Karpas-422 (cell line): Measurements from ENCODE around the gene VASN. TPM values are rescaled to one million over a fixed set of nuclear protein-coding genes. Genes with fewer than 3 reads are reported as not detected.

Experiments used
- DNase-seq: peaks from one replicate; pipeline ENCODE4 v3.0.0-alpha.2; 2015
- H2AFZ ChIP-seq: fragments of 200-600 bp; sonication (generic); 2 replicates; pipeline ENCODE4 v1.6.1; 2014; ENCODE audit warnings: antibody characterized with exemption, low read length, mixed read lengths
- H3K27ac ChIP-seq: fragments of 200-600 bp; sonication (generic); 2 replicates; pipeline ENCODE4 v1.5.1; 2014; ENCODE audit warnings: mild to moderate bottlenecking, low read length, moderate library complexity
- H3K27me3 ChIP-seq: fragments of 200-600 bp; sonication (generic); 2 replicates; pipeline ENCODE4 v1.6.1; 2014; ENCODE audit warnings: low read length, mixed read lengths
- H3K36me3 ChIP-seq: fragments of 200-600 bp; sonication (generic); 2 replicates; pipeline ENCODE4 v1.6.1; 2014; ENCODE audit warnings: low read length, mixed read lengths; ENCODE audit not compliant: insufficient read depth
- H3K4me1 ChIP-seq: fragments of 200-600 bp; sonication (generic); 2 replicates; pipeline ENCODE4 v1.6.1; 2014; ENCODE audit warnings: mild to moderate bottlenecking, low read length, mixed read lengths
- H3K4me2 ChIP-seq: fragments of 200-600 bp; sonication (generic); 2 replicates; pipeline ENCODE4 v1.6.1; 2014; ENCODE audit warnings: low read length, low read depth, mild to moderate bottlenecking; ENCODE audit not compliant: poor library complexity, severe bottlenecking
- H3K4me3 ChIP-seq: fragments of 200-600 bp; sonication (generic); 2 replicates; pipeline ENCODE4 v1.5.1; 2014; ENCODE audit warnings: mild to moderate bottlenecking, antibody characterized with exemption, low read length, mixed read lengths
- H3K79me2 ChIP-seq: fragments of 200-600 bp; sonication (generic); 2 replicates; pipeline ENCODE4 v1.6.1; 2014; ENCODE audit warnings: mild to moderate bottlenecking, low read length, mixed read lengths
- H3K9ac ChIP-seq: fragments of 200-600 bp; sonication (generic); 2 replicates; pipeline ENCODE4 v1.6.0; 2014; ENCODE audit warnings: low read length
- H3K9me2 ChIP-seq: fragments of 200-600 bp; sonication (generic), shearing (Covaris generic); replicated peaks from 2 replicates; pipeline ENCODE4 v1.6.0; 2014; ENCODE audit warnings: mild to moderate bottlenecking, low read length, moderate library complexity; ENCODE audit not compliant: insufficient read depth
- H3K9me3 ChIP-seq: fragments of 300-700, 200-600 bp; sonication (generic); 2 replicates; pipeline ENCODE4 v1.6.1; 2014; ENCODE audit warnings: low read length, mixed read lengths
- H4K20me1 ChIP-seq: fragments of 200-600 bp; sonication (generic); 2 replicates; pipeline ENCODE4 v1.6.1; 2014; ENCODE audit warnings: mild to moderate bottlenecking, antibody characterized with exemption, low read length, low read depth; ENCODE audit not compliant: insufficient read depth
- total RNA-seq: library from RNA; depleted of rRNA; stranded (reverse); fragments of >200 nt; shearing (Covaris generic); gene quantifications from 2 replicates; pipeline ENCODE4 v1.2.3, GENCODE V29; 2014; ENCODE audit warnings: low replicate concordance

Gene VASN
- total RNA-seq, 1 experiment from 2014 or later: 4.1 TPM

DNA sequence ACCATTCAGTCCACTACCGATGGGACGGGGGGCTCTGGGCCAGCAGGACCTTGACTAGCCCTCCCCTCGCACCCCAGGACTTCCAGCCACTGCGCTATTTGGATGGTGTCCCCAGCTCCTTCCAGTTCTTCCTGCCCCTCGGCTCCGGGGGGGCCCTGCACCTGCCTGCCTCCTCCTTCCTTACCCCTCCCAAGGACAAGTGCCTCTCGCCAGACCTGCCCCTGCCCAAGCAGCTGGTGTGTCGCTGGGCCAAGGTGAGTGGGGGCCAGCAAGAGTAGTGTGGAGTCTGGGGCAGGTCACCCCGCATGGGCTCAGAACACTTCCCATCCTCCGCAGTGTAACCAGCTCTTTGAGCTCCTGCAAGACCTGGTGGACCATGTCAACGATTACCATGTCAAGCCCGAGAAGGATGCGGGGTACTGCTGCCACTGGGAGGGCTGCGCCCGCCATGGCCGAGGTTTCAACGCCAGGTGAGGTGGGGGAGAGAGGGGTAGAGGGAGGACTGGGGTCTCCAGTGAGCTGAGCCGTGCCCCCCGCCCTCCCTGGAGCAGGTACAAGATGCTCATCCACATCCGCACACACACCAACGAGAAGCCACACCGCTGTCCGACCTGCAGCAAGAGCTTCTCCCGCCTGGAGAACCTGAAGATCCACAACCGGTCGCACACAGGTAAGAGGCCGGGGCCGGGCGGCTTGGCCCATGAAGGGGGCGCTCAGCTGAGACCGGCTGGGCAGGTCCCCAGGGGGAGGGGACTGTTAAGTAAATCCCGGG lies 36.7 kb upstream of the VASN start:
- Histone ChIP-seq H3K4me1 (no peaks in the 10 kb centered on the region), H3K36me3 (no peaks in the 10 kb centered on the region; the same call in 1 of the 2 replicates), H3K79me2 (no peaks in the 10 kb centered on the region), H2AFZ (no peak overlapping the region), H4K20me1 (peaks cover 10% of the 10 kb centered on the region; the same call in 1 of the 2 replicates), H3K9ac (no peak overlapping the region), H3K4me2 (no peak overlapping the region), H3K27ac (no peak overlapping the region), H3K27me3 (no peaks in the 10 kb centered on the region), H3K9me3 (no peaks in the 10 kb centered on the region), H3K9me2 (no peaks in the 10 kb centered on the region), H3K4me3 (no peak overlapping the region)
- DNase-seq: no peak

DNA sequence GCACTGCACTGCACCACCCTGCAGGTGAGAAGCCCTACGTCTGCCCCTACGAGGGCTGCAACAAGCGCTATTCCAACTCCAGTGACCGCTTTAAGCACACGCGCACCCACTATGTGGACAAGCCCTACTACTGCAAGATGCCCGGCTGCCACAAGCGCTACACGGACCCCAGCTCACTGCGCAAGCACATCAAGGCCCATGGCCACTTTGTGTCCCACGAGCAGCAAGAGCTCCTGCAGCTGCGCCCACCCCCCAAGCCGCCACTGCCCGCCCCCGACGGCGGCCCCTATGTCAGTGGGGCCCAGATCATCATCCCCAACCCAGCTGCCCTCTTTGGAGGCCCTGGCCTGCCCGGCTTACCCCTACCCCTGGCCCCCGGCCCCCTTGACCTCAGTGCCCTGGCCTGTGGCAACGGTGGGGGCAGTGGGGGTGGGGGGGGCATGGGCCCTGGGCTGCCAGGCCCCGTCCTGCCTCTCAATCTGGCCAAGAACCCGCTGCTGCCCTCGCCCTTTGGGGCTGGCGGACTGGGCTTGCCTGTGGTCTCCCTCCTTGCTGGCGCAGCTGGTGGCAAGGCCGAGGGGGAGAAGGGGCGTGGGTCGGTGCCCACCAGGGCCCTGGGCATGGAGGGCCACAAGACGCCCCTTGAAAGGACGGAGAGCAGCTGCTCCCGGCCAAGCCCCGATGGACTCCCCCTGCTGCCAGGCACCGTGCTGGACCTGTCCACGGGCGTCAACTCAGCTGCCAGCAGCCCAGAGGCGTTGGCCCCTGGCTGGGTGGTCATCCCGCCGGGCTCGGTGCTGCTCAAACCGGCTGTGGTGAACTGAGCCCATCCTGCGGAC lies 34.7 kb upstream of the VASN start:
- Histone ChIP-seq H2AFZ (no peak overlapping the region), H3K4me3 (no peak overlapping the region), H3K9me3 (no peaks in the 10 kb centered on the region), H3K9ac (no peak overlapping the region), H3K27ac (no peak overlapping the region), H3K4me1 (no peaks in the 10 kb centered on the region), H3K9me2 (no peaks in the 10 kb centered on the region), H3K79me2 (no peaks in the 10 kb centered on the region), H3K4me2 (no peak overlapping the region), H3K36me3 (no peaks in the 10 kb centered on the region; the same call in 1 of the 2 replicates), H3K27me3 (no peaks in the 10 kb centered on the region), H4K20me1 (peaks cover 16% of the 10 kb centered on the region; the same call in 1 of the 2 replicates)
- no peak for DNase-seq

DNA sequence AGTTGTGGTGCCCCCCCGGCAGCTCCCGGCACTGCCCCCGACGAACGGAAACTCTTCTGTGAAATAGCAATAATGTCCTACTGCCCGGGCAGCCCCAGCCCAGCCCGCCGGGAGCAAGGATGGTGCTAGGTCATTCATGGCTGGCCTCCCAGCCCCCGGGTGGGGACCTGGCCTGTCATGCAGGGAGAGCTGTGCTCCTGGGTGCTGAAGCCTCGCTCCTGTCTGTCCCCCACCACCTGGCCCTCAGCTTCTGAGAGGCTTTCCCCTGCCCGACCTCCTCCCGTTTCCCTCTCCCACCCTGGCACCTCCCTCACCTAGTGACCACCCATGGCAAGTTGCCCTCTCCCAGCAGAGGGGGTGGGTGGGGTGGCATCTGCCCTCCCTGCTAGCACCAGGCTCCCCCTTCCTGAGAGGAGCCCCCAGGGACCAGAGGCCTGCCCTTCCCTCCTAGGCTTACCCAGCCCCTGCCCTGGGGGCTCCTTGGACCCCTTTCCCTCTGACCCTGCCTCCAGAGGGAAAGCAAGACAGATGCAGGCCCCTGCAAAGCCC lies 34.0 kb upstream of the VASN start:
- H3K9ac ChIP-seq: no peak overlapping the region
- H3K79me2 ChIP-seq: no peaks in the 10 kb centered on the region
- H3K9me3 ChIP-seq: no peaks in the 10 kb centered on the region
- H3K4me3 ChIP-seq: no peak overlapping the region
- no peaks in the 10 kb centered on the region; the same call in 1 of the 2 replicates for H3K36me3 ChIP-seq
- H3K9me2 ChIP-seq: no peaks in the 10 kb centered on the region
- DNase-seq: no peak
- no peak overlapping the region for H3K4me2 ChIP-seq
- H3K27ac ChIP-seq: no peak overlapping the region
- H2AFZ ChIP-seq: no peak overlapping the region
- H4K20me1 ChIP-seq: peaks cover 16% of the 10 kb centered on the region; the same call in 1 of the 2 replicates
- no peaks in the 10 kb centered on the region for H3K27me3 ChIP-seq
- H3K4me1 ChIP-seq: no peaks in the 10 kb centered on the region

DNA sequence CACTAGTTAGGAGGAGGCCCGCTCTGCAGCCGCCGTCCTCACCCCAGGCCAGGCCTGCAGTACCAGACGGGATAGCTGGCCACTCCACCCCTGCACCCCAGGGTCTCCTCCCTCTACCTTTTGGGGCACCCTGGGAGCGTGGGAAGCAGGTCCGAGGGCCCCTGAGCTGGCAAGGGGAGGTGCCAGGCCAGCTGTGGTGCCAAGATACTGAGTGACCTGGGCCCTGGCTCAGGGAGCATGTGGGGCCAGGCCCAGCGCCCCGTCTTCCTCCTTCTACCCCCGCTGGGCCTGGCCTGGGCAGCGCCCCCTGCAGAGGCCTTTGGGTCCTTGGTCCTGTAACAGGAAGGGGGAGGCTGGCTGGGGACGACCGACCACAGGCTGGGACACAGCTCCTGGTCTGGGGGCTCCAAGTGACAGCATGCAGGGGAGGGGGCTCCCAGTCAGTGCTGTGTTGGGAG lies 33.5 kb upstream of the VASN start:
- no peak for DNase-seq
- Histone ChIP-seq H3K27ac (no peak overlapping the region), H3K79me2 (peaks cover 5% of the 10 kb centered on the region), H4K20me1 (peaks cover 19% of the 10 kb centered on the region; the same call in 1 of the 2 replicates), H3K4me1 (no peaks in the 10 kb centered on the region), H3K4me2 (no peak overlapping the region), H3K36me3 (no peaks in the 10 kb centered on the region; the same call in 1 of the 2 replicates), H3K9ac (no peak overlapping the region), H3K4me3 (no peak overlapping the region), H3K27me3 (no peaks in the 10 kb centered on the region), H3K9me2 (no peaks in the 10 kb centered on the region), H2AFZ (no peak overlapping the region), H3K9me3 (no peaks in the 10 kb centered on the region)

DNA sequence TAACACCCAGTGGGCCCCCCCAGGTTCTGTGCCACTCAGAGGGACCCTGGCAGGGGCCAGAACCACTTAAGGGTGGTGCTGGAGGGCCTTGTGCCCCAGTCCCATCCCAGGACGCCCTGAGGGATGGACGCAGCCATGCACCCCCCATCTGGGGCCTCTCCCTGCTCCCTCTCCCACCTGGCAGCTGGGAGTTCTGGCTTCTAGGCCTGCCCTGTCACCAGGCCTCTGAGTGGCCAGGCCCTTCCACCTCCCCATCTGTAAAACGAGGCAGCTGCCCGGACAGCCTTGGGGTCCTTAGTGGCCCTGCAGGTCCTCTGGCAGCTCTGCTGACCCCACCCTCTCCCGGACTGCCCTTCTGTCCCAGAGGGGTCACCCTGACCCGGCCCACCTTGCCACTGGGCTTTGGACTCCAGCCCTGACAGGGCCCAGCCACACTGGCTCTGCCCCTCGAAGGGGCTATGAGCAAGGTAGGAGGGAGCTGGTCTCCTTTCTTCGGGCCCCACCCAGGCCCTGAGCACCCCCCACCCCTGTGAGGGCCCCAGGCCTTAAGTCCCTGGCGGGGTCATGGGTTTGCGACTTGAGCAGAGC lies 32.8 kb upstream of the VASN start:
- H3K9ac ChIP-seq: no peak overlapping the region
- H3K27ac ChIP-seq: no peak overlapping the region
- no peaks in the 10 kb centered on the region for H3K9me3 ChIP-seq
- H3K4me1 ChIP-seq: no peaks in the 10 kb centered on the region
- H3K9me2 ChIP-seq: no peaks in the 10 kb centered on the region
- DNase-seq: no peak
- H4K20me1 ChIP-seq: peaks cover 19% of the 10 kb centered on the region; the same call in 1 of the 2 replicates
- no peak overlapping the region for H2AFZ ChIP-seq
- no peak overlapping the region for H3K4me3 ChIP-seq
- H3K79me2 ChIP-seq: peaks cover 11% of the 10 kb centered on the region
- H3K27me3 ChIP-seq: no peaks in the 10 kb centered on the region
- no peak overlapping the region for H3K4me2 ChIP-seq
- no peaks in the 10 kb centered on the region; the same call in 1 of the 2 replicates for H3K36me3 ChIP-seq

DNA sequence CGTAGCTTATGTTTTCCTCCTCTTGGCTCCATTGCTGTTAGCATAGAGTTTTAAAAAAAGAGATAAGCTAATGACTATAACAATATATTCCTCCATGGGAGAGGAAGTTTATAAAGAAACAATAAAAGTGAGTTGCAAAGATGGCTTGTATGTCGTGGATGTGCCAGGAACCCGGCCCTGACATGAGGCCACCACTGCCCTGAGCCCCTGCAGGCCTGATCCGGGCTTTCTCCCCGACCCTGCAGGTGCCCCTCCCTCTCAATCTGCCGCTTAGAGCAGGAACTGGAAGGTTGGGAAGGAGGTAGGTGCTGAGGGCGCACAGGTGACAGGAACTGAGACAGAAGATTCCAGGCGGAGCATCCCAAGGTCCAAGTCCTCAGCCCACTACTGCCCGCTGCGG lies 32.2 kb upstream of the VASN start:
- no peak for DNase-seq
- Histone ChIP-seq H3K9ac (no peak overlapping the region), H3K9me3 (no peaks in the 10 kb centered on the region), H3K36me3 (no peaks in the 10 kb centered on the region; the same call in 1 of the 2 replicates), H3K27ac (no peak overlapping the region), H4K20me1 (peaks cover 19% of the 10 kb centered on the region; the same call in 1 of the 2 replicates), H3K79me2 (peaks cover 18% of the 10 kb centered on the region), H3K27me3 (no peaks in the 10 kb centered on the region), H3K9me2 (no peaks in the 10 kb centered on the region), H3K4me3 (no peak overlapping the region), H3K4me2 (no peak overlapping the region), H3K4me1 (no peaks in the 10 kb centered on the region), H2AFZ (no peak overlapping the region)

DNA sequence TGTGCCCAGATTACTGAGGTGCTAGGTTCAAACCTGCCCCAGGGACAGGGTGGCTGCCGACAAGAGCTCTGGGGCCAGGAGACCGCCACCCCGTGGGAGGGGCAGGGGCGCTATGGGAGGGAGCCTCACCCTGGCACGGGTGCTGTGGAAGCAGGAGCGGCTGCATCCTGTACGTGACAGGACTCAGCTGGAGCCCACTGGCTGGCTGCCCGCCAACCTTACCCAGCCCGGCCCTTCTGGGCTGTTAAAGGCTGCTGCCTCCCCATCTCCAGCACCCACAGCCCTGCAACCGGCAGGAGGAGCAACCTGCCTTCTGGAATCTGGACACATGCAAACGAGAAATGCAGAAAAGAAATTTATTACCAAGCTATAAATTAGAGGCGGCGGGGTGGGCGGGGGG lies 31.7 kb upstream of the VASN start:
- Histone ChIP-seq H3K9me2 (no peaks in the 10 kb centered on the region), H3K9me3 (no peaks in the 10 kb centered on the region), H3K27ac (no peak overlapping the region), H3K4me3 (no peak overlapping the region), H3K4me1 (no peaks in the 10 kb centered on the region), H3K4me2 (no peak overlapping the region), H3K27me3 (no peaks in the 10 kb centered on the region), H4K20me1 (peaks cover 19% of the 10 kb centered on the region; the same call in 1 of the 2 replicates), H3K79me2 (peaks cover 18% of the 10 kb centered on the region), H3K36me3 (no peaks in the 10 kb centered on the region; the same call in 1 of the 2 replicates), H3K9ac (no peak overlapping the region), H2AFZ (no peak overlapping the region)
- DNase-seq: no peak
